ENCODE measurements around the gene RSBN1L.

DNA sequence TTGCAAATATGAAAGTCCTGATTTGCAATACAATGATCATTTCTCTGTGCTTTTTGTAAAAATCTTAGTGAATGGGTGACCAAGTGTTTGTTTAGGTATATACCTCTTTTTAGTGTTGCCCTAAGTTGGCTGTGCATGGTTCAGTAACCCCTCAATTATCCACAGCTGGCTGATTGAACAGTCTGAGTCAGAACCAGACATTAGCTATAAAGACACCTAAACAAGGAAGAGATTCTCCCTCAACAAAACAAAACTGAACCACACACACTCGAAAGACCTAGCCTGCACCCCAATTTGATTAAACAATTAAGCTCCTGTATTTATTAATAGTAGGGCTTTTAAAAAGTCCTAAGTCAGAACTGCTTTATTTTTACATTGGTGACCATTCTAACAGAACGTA, 2.8 kb downstream of the RSBN1L start:
- no peak for TF ChIP-seq POLR2A (IDR thresholded peaks at IDR 0.05; ENCODE audit: low read depth, low read length)
- TF ChIP-seq POLR2AphosphoS5 (IDR thresholded peaks at IDR 0.05; ENCODE audit: low read depth, low read length), result no peak
- TF ChIP-seq TAF1 (IDR thresholded peaks at IDR 0.05; ENCODE audit: borderline replicate concordance, low read depth, low read length), result no peak

All from GM12892 (cell line).